Body of pancreas (tissue), 4 donors: ENCODE measurements around the gene LRRC75A.

Source experiments
- CTCF ChIP-seq, 7 experiments: fragments of 450-650 bp in 4 of 7; fragments of 200-600 bp in 3 of 7; sonication (generic) in 3 of 7; IDR thresholded peaks; one replicate each; pipeline ENCODE4 v1.5.1; 2016 to 2019; ENCODE audit warnings: antibody characterized with exemption in 7 of 7
- POLR2A ChIP-seq, 3 donors: fragments of 450-650 bp; IDR thresholded peaks; one replicate each; pipeline ENCODE4 v1.6.1; 2016; ENCODE audit warnings: antibody characterized with exemption in 3 of 3, mild to moderate bottlenecking in 2 of 3

DNA sequence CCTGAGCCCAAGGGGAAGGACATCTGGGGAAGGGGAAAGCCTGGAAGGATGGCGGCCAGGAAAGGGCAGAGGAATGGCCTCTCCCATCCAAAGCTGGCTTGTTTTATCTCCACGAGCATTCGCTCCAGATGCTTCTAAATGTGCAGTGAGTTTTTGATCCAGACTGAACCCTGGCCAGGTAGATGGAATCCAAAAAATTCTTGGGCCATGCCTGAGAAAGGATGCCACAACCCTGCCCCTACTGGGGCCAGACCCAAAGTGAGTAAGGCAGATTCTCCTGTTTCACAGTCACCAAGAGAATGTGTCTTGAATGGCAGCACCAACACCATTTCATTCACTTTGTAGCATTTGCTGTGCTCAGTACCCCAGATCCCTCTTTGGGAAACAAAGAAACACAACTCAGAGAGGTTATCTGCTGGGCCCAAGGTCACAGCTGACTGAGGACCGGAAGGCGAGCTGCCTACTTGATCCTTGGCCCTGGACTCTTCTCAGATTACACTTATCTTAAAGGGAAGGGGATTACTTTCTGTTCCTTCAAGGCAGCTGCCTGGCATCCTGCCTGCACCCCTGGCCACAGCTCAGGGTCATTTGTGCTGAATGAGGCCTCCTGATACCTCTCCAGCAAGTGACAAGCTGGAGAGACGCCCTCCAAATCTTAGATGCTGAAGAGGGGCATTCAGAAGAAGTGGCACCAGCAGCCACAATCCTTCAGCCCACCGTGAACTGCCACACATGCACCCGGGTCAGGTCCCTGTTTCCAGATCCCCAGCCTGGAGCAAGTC, 3.6 kb downstream of the LRRC75A start:
- TF ChIP-seq CTCF (IDR thresholded peaks at IDR 0.05) (no peak), POLR2A (IDR thresholded peaks at IDR 0.05) (no peak)
